Amniotic epithelial cell (primary cell): Measurements from ENCODE around the gene NARS2.
A peak's percentile ranks its signal among the peaks of the same experiment; 100 is the strongest.
"Not testable (repeated sequence)": the region's sequence is repeated elsewhere in the genome, so short reads cannot be mapped to it uniquely, and the experiment has no call there.

ENCODE experiments used
- DNase-seq: peaks from one replicate; pipeline ENCODE4 v3.0.0-alpha.2; 2010; ENCODE audit warnings: low read depth

Gene NARS2

DNA sequence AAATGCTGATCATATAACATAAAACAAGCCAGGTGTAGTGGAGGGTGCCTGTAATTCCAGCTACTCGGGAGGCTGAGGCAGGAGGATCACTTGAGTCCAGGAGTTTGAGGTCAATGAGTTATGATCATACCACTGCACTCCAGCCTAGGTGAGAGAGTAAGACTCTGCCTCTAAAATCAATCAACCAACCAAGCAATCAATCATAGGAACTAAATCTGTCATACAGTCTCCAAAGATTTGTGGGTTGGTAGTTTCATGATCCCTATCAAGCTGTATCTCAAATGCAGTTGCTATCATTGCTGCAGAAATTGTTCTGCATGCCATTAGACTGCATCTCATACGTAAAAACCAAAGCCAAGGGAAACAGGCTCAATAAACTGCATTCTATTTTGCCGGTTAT is 33.1 kb downstream of the NARS2 start:
- DNase-seq = no peak

DNA sequence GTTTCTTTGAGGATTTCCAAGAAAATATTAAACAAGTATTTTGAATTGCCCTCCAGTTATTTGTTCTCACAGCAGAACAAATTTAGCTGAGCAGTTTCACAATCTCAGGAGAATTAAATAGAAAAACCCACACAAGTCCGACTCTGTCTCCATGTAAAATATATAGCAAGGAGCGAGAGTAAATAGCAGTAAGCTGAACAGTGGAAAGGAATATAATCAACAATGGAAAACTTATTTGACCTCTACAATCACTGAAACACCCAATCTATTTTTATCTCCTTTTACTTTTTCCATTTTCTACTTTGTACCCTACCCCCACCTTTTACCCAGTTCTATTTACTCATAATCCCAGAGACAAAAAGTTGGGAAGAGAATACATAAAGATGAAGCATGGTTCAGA is 34.4 kb downstream of the NARS2 start:
- no peak for DNase-seq

- DNase-seq = peak; percentile 42
These were observed 35.2 kb downstream of the NARS2 start for GRCh38 chr11:78539506-78539905.

DNA sequence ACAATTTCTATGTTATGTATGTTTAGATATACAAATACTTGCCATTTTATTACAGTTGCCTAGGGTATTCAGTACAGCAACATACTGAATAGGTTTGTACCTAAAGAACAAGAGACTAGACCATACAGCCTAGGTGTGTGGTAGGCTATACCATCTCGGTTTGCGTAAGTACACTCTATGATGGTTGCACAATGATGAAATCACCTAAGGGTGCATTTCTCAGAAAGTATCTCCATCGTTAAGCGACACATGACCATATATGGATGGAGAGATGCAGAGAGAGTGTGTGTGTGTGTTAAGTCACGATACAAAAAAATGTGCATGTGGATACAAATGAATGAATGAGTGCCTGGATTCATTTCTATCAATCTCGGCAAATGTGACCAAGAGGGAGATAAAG is 37.7 kb downstream of the NARS2 start:
- no peak for DNase-seq

GRCh38 chr11:78535920-78536319 is 38.7 kb downstream of the NARS2 start:
- peak; percentile 91 for DNase-seq

- no peak for DNase-seq
These were observed 39.6 kb downstream of the NARS2 start for GRCh38 chr11:78535027-78535426.

GRCh38 chr11:78533399-78533798 is 41.3 kb downstream of the NARS2 start:
- no peak for DNase-seq

DNA sequence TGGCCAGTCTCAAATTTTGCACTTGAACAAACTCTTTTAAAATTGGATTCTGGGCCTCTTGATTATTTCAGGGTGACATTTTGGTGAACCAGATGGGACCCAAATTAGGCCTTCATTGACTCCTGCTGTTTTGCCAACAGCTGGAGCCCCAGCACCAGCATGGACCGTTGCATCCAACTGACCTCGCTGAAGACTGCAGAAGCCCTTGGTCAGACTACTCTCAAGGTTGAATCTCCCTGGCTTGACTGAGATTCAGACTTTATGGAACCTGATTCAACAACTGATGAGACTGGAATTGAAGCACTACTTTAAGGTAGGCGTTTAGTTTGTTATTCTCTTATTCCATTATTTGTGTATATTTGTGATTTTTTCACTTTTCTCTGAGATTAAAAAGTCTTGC is 41.7 kb downstream of the NARS2 start:
- no peak for DNase-seq

- no peak for DNase-seq
These were observed 48.0 kb downstream of the NARS2 start for GRCh38 chr11:78526497-78527146.

GRCh38 chr11:78525720-78526119 is 48.9 kb downstream of the NARS2 start:
- no peak for DNase-seq

- no peak for DNase-seq
These were observed 54.4 kb downstream of the NARS2 start for GRCh38 chr11:78520230-78520629.

- DNase-seq = no peak
These were observed 58.4 kb downstream of the NARS2 start for GRCh38 chr11:78516281-78516680.

- DNase-seq = peak; percentile 16
These were observed 59.7 kb downstream of the NARS2 start for GRCh38 chr11:78514922-78515502.

- DNase-seq = not testable (repeated sequence)
These were observed 61.6 kb downstream of the NARS2 start for GRCh38 chr11:78513085-78513484.

DNA sequence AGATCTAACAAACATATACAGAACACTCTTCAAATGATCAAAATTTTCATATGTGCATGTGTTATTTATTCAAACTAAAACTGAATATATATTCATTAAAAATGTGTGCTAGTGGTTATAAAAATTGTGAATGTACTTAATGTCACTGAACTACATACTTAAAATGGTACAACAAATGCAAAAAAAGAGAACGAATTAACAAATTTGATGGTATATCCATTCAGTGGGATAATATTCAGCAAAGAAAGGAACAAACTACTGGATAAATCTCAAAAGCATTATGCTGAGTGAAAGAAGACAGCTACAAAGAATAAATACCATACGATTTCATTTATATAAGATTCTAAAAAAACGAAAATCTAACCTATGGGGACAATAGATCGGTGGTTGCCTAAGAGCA is 64.1 kb downstream of the NARS2 start:
- DNase-seq = no peak

GRCh38 chr11:78510025-78510596 is 64.6 kb downstream of the NARS2 start:
- no peak for DNase-seq

- no peak for DNase-seq
These were observed 70.0 kb downstream of the NARS2 start for GRCh38 chr11:78504708-78505107.

DNA sequence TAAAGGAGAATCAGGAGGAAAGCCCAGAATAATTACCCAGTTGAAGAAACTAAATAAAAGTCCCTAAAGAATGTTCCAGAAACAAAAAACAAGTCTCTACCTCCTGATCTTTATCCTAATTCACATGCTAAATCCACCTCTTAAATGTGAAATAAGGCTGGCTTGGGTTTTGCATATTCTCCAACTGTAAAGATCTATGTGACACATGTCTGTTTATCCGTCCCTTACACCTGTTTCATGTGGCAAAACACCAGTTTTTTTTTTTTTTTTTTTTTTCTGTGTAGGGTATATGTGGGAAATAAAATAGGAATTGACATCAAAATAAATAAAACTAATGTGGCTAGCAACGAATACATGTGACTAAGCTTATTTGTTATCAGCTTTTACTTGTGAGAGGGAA is 70.5 kb downstream of the NARS2 start:
- DNase-seq = no peak

DNA sequence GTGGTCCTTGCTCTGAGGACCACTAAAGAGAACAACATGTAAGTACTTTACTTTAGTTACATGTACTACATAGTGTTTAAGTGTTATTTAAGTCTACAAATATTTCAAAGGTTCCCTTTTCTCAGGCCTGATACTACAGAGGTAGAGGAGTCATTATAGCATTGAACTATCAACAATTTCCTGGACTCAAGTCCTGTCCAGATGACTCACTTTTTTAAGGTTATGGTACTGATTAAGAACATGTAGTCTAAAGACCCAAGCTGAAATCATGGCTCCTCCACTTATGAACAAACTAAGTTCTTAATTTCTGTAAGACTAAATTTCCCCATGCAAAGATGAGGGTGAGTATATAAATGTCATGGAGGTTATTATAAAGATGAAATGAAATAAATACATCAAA is 74.7 kb downstream of the NARS2 start:
- no peak for DNase-seq

GRCh38 chr11:78497293-78497692 is 77.4 kb downstream of the NARS2 start:
- DNase-seq = no peak

GRCh38 chr11:78493413-78493975 is 81.2 kb downstream of the NARS2 start:
- no peak for DNase-seq

GRCh38 chr11:78492973-78493372 is 81.7 kb downstream of the NARS2 start:
- no peak for DNase-seq

- no peak for DNase-seq
These were observed 85.5 kb downstream of the NARS2 start for GRCh38 chr11:78489184-78489583.

GRCh38 chr11:78478536-78478935 is 96.1 kb downstream of the NARS2 start:
- DNase-seq = no peak
